Endothelial cell of hepatic sinusoid (primary cell): Measurements from ENCODE around the gene NTRK1.

Experiments
- in situ Hi-C: cut with HindIII; loops from 2 replicates; pipeline ENCODE4 v1.10.0; 2017; ENCODE audit warnings: low sequenced_read_pairs

The NTRK1 gene

GRCh38 chr1:156894711-156895454 is 34.2 kb downstream of the NTRK1 start:
- in situ Hi-C loops: loop anchor here (5.0 to 10.0 kb wide), 2 partner anchors 53 to 70 kb away; no protein-coding TSS in a partner anchor

GRCh38 chr1:156895455-156895812 is 34.8 kb downstream of the NTRK1 start:
- in situ Hi-C loops: loop anchor here (10.0 kb wide), 1 partner anchor 69 kb away; no protein-coding TSS in a partner anchor

- in situ Hi-C loops: loop anchor here (10.0 kb wide), 1 partner anchor 69 kb away; no protein-coding TSS in a partner anchor
Observed at GRCh38 chr1:156895927-156896326, 35.3 kb downstream of the NTRK1 start.

- in situ Hi-C loops: loop anchor here (10.0 kb wide), 1 partner anchor 68 kb away; no protein-coding TSS in a partner anchor
Observed at GRCh38 chr1:156896490-156897033, 35.9 kb downstream of the NTRK1 start.

- in situ Hi-C loops: loop anchor here (10.0 kb wide), 1 partner anchor 68 kb away; no protein-coding TSS in a partner anchor
Observed at GRCh38 chr1:156897078-156897825, 36.6 kb downstream of the NTRK1 start.

GRCh38 chr1:156898161-156898566 is 37.5 kb downstream of the NTRK1 start:
- in situ Hi-C loops: loop anchor here (10.0 kb wide), 1 partner anchor 67 kb away; no protein-coding TSS in a partner anchor

GRCh38 chr1:156898971-156899664 is 38.5 kb downstream of the NTRK1 start:
- in situ Hi-C loops: loop anchor here (10.0 kb wide), 1 partner anchor 66 kb away; no protein-coding TSS in a partner anchor

- in situ Hi-C loops: loop anchor here (10.0 kb wide), 1 partner anchor 65 kb away; no protein-coding TSS in a partner anchor
Observed at GRCh38 chr1:156899956-156900718, 39.5 kb downstream of the NTRK1 start.

- in situ Hi-C loops: no loop called here
Observed at GRCh38 chr1:156900896-156901589, 40.4 kb downstream of the NTRK1 start.

- in situ Hi-C loops: no loop called here
Observed at GRCh38 chr1:156901590-156901900, 40.9 kb downstream of the NTRK1 start.

GRCh38 chr1:156901966-156902915 is 41.6 kb downstream of the NTRK1 start:
- in situ Hi-C loops: no loop called here

- in situ Hi-C loops: no loop called here
Observed at GRCh38 chr1:156903328-156904091, 42.8 kb downstream of the NTRK1 start.

GRCh38 chr1:156904187-156904959 is 43.7 kb downstream of the NTRK1 start:
- in situ Hi-C loops: no loop called here

- in situ Hi-C loops: no loop called here
Observed at GRCh38 chr1:156905176-156905575, 44.5 kb downstream of the NTRK1 start.

- in situ Hi-C loops: no loop called here
Observed at GRCh38 chr1:156905651-156906050, 45.0 kb downstream of the NTRK1 start.

- in situ Hi-C loops: no loop called here
Observed at GRCh38 chr1:156906206-156906906, 45.7 kb downstream of the NTRK1 start.
